Cardiac muscle cell (in vitro differentiated cells and primary cell): ENCODE measurements around the gene FOXL3. TPM values are rescaled to one million over a fixed set of nuclear protein-coding genes. Genes with fewer than 3 reads are reported as not detected.

Source experiments
- DNase-seq, 2 donors: peaks; one replicate each; pipeline versions ENCODE4 v3.0.0 to v3.0.0-alpha.2; 2010 to 2017; ENCODE audit warnings: low read depth in 1 of 2, low spot score in 1 of 2
- H3K27ac ChIP-seq: fragments of 200-600 bp; sonication (generic); 2 replicates; pipeline ENCODE4 v1.5.1; 2016
- H3K27me3 ChIP-seq: fragments of 200-600 bp; sonication (generic); 2 replicates; pipeline ENCODE4 v1.6.0; 2016; ENCODE audit warnings: control low read depth
- H3K36me3 ChIP-seq: fragments of 200-600 bp; sonication (generic); 2 replicates; pipeline ENCODE4 v1.5.1; 2016; ENCODE audit warnings: control low read depth
- H3K4me1 ChIP-seq: fragments of 200-600 bp; sonication (generic); 2 replicates; pipeline ENCODE4 v1.8.1; 2017; ENCODE audit warnings: low read depth, mild to moderate bottlenecking, mixed run types
- H3K4me3 ChIP-seq: fragments of 200-600 bp; sonication (generic); 2 replicates; pipeline ENCODE4 v1.5.1; 2016; ENCODE audit warnings: mild to moderate bottlenecking
- H3K9me3 ChIP-seq: fragments of 200-600 bp; sonication (generic); 2 replicates; pipeline ENCODE4 v1.5.1; 2017; ENCODE audit warnings: low read depth, mild to moderate bottlenecking, control low read depth
- CTCF ChIP-seq: IDR thresholded peaks from 2 replicates; pipeline ENCODE4 v1.5.1; 2012; ENCODE audit warnings: low read depth, mild to moderate bottlenecking, low read length
- polyA plus RNA-seq: library from polyadenylated mRNA; unstranded; fragments of >200 nt; fragmentation: Nextera tagmentation; extraction: Ambion mirVana; gene quantifications from 2 replicates; pipeline ENCODE4 v1.2.1, GENCODE V29; 2016
- total RNA-seq: library from RNA; depleted of rRNA; stranded (reverse); fragments of >200 nt; gene quantifications from 2 replicates; pipeline ENCODE4 v1.2.3, GENCODE V29; 2016

Gene FOXL3
- total and polyA plus RNA-seq, 2 experiments from 2014 or later = not detected

GRCh38 chr7:291373-292092 is 1.6 kb downstream of the FOXL3 start:
- Histone ChIP-seq H3K4me3 (no peak overlapping the region), H3K27me3 (peaks cover 90% of the 10 kb centered on the region), H3K36me3 (no peaks in the 10 kb centered on the region), H3K27ac (no peak overlapping the region), H3K9me3 (no peaks in the 10 kb centered on the region), H3K4me1 (no peaks in the 10 kb centered on the region)
- no peak for TF ChIP-seq CTCF
- no peak for DNase-seq

- DNase-seq = no peak
- Histone ChIP-seq H3K4me1 (no peaks in the 10 kb centered on the region), H3K9me3 (no peaks in the 10 kb centered on the region), H3K27ac (no peak overlapping the region), H3K27me3 (peaks cover 84% of the 10 kb centered on the region), H3K4me3 (no peak overlapping the region), H3K36me3 (no peaks in the 10 kb centered on the region)
- no peak for TF ChIP-seq CTCF
Measured at GRCh38 chr7:292226-292625, 2.3 kb downstream of the FOXL3 start.

- H3K27me3 ChIP-seq = peaks cover 78% of the 10 kb centered on the region
- no peak for DNase-seq
Measured at GRCh38 chr7:292826-293225, 2.9 kb downstream of the FOXL3 start.

GRCh38 chr7:293681-294439 is 3.9 kb downstream of the FOXL3 start:
- TF ChIP-seq CTCF = no peak
- DNase-seq = no peak

More at GRCh38 chr7:292826-293225, 2.9 kb downstream of the FOXL3 start:
- Histone ChIP-seq H3K27ac (no peak overlapping the region), H3K36me3 (no peaks in the 10 kb centered on the region), H3K9me3 (no peaks in the 10 kb centered on the region), H3K4me1 (no peaks in the 10 kb centered on the region), H3K4me3 (no peak overlapping the region)
- TF ChIP-seq CTCF = no peak

GRCh38 chr7:294440-295154 is 4.6 kb downstream of the FOXL3 start:
- H3K9me3 ChIP-seq = no peaks in the 10 kb centered on the region
- peaks cover 63% of the 10 kb centered on the region for H3K27me3 ChIP-seq
- no peak for DNase-seq
- no peak overlapping the region for H3K4me3 ChIP-seq
- H3K27ac ChIP-seq = no peak overlapping the region
- no peak for TF ChIP-seq CTCF
- no peaks in the 10 kb centered on the region for H3K36me3 ChIP-seq
- no peaks in the 10 kb centered on the region for H3K4me1 ChIP-seq

More at GRCh38 chr7:293681-294439, 3.9 kb downstream of the FOXL3 start:
- H3K27ac ChIP-seq = no peak overlapping the region
- no peaks in the 10 kb centered on the region for H3K9me3 ChIP-seq
- peaks cover 70% of the 10 kb centered on the region for H3K27me3 ChIP-seq
- no peaks in the 10 kb centered on the region for H3K4me1 ChIP-seq
- no peak overlapping the region for H3K4me3 ChIP-seq
- no peaks in the 10 kb centered on the region for H3K36me3 ChIP-seq
